GM18499 (cell line): ENCODE measurements around the gene CLPSL1.

ENCODE experiments used
- ATAC-seq: cut with Tn5 transposase; IDR thresholded peaks from one replicate; pipeline ENCODE4 v1.9.1; 2021; ENCODE audit warnings: moderate number of reproducible peaks; ENCODE audit not compliant: insufficient read depth, unreplicated experiment

CLPSL1 gene

DNA sequence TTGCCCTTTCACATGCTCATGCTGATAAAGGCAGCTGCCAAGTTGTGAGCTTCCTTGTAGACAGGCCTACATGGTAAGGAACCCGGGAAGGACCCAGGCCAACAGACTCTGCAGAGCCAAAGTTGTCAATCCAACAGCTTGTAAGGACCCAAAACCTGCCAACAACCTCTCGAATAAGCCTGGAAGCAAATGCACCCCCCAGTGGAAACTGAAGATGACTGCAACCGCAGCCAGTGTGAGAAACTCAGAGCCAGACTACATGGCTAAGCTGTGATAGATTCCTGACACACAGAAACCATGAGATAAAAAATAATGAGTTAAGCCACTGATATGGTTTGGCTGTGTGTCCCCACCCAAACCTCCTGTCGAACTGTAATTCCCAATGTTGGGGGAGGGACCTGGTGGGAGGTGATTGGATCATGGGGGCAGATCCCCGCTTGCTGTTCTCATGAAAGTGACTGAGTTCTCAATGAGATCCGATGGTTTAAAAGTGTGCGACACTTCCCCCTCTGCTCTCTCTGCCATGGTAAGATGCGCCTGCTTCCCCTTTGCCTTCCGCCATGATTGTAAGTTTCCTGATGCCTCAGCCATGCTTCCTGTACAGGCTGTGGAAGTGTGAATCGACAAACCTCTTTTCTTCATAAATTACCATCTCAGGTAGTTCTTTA, 23.2 kb upstream of the CLPSL1 start:
- no peak for ATAC-seq

- no peak for ATAC-seq
Observed at GRCh38 chr6:35759426-35759825, 21.4 kb upstream of the CLPSL1 start.

DNA sequence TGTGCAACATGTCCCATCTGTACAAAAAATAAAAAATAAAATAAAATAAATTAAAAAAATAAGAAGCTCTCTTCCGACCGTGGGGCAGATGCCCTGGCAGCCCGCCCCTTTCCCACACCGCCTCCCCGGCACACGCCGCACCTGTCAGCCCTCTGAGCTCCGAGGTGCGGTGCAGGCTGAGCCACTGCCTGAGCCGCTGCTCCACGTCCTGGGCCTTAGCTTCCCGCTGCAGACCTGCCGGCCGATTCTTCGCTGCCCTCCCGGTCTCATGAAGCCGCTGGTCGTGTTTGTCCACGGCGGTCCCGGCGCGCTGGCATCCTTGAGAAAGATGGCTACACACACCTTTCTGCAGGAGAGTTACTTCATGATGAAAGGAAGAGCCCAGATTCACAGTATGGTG, 15.1 kb upstream of the CLPSL1 start:
- ATAC-seq, result no peak

- no peak for ATAC-seq
Observed at GRCh38 chr6:35769211-35769610, 11.6 kb upstream of the CLPSL1 start.

- ATAC-seq, result no peak
Observed at GRCh38 chr6:35771343-35771627, 9.5 kb upstream of the CLPSL1 start.

DNA sequence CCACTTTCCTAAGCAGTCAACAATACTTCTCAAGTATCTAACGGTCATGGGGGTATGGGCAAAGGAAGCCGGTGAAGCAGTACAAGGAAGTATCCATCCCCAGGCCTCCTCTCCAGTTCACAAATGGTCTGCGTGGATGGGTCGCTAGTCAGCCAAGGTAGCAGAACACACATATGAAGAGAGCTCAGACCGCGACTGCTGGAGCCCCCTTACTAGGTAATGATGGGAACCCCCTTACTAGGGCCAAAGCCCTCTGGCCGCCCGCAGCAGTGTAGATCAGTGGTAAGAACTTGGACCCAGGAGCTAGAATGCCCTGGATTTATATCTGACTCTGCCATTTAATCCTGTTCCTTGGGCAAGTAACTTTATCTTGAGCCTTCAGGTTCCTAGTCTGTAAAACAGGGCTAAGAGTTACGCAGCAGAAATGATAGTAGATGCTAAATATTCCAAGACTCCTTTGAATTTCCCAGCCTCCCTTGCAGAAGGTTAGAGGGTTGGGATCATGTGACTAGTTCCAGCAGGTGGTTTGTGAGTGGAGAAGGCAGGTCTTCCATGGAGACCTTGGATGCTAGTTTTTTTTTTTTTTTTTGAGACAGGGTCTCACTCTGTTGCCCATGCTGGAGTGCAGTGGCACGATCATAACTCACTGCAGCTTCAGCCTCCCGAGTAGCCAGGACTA, 6.6 kb upstream of the CLPSL1 start:
- no peak for ATAC-seq

DNA sequence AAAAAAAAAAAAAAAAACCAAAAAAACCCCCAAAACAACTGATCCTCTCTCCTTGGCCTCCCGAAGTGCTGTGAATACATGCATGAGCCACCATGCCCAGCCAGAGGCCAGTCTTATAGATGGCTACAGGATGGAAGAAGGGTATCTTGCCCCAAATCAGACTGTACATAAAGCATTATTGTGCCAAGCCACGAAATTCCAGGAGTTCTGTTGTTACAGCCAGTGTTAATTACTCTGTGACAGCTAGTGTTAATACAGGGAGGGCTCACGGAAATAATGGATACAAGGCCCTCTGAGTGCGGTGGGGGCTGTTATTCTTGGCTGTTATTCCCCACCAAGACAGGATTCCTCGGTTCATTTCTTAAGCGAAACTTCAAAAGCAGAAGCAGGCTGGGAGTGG, 5.8 kb upstream of the CLPSL1 start:
- ATAC-seq, result no peak

DNA sequence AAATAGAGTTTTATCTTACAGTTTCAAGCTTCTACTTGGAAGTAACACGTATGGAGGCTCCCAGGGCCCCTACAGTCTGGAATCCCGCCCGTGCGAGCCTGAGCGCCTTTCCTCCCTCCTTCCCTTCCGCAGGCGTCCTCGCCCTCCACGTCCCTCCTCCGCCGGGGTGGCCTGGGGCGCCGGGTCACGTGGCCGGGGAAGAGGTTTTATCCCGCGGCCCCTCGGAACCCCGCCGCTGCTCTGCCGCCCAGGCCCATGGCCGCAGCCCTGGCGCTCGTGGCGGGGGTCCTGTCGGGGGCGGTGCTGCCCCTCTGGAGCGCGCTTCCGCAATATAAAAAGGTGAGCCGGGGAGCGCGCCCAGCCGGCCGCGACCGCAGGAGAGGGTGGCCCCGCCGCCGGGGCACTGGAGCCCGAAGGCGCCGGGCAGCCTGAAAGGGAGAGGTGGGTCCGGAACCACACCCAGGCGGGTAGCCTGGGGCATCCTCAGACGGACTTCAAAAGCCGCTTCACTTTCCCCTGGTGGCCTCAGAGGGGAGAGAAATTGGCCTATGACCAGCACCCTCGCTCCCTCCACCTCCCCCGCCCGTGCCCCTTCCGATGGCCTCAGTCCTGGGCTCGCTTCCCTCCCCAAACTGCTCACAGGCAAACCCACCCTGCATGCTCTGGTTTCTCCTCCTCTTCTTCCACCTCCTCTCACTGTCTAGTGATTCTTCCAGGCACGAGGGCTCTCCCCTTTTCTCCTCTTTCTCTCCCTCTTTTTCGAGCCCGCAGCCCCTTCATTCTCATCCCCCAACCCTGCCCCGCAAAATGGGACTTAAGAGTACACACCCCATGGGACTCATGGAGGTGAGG, 4.2 kb upstream of the CLPSL1 start, which contains the start of gene CLPSL2:
Gene CLPSL2, plus strand, starts transcription at position 235 of the 852 bp plus-strand sequence. Its CDS starts 21 bp downstream, at position 256.
- ATAC-seq, result no peak

GRCh38 chr6:35777356-35778102, 3.3 kb upstream of the CLPSL1 start:
- ATAC-seq, result no peak

- no peak for ATAC-seq
Observed at GRCh38 chr6:35778437-35778836, 2.4 kb upstream of the CLPSL1 start.

DNA sequence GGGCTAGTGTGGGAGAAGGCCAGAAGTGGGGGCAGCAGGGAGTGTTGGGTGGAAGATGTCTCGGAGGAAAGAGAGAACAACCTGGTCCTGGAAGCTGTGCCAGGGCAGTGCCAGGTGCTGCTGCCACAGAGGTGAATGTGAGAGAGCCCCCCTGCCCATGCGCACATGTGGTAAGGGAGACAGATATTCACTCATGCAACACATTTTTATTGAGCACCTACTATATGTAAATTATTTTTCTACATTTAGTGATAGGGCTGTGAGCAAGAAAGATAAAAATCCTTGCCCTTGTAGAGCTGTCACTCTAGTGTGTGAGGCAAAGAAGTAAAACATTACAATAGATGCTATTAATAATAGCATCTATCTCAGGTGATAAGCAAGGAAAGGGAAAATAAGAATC, 471 bp downstream of the CLPSL1 start:
- ATAC-seq, result no peak

DNA sequence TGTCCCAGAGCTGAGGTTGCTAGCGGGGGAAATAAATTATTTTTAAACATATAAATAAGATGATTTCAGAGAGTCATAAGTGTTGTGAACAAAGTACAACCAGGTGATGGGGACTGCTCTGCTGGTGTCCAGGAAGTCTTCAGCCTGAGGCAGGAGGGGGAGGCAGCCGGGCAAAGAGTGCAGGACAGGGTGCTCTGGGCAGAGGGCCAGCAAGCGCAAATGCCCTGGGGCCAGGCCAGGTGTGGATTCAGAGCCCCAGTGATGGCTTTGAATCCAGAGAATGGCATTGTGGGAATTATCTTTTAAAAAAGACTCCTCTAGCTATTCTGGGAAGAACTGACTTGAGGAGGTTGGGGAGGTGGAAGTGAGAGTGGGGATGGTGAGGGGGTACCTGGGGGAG, 1.6 kb downstream of the CLPSL1 start:
- ATAC-seq, result no peak

DNA sequence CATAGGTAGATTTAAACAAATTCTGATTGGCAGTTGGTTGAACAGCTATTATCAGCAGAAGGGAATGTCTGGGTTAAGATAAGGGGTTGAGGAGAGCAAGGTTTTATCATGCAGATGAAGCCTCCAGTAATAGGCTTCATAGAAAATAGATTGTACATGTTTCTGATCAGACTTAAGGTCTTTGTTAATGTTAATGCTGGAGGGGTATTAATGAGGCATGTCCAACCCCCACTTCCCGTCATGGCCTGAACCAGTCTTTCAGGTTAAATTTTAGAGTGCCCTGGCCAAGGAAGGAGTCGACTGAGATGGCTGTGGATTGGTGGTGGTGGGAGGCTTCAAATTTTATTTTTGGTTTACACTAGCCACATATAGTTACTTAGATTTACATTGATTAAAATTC, 3.4 kb downstream of the CLPSL1 start:
- ATAC-seq, result no peak

- ATAC-seq, result no peak
Observed at GRCh38 chr6:35786272-35786671, 5.5 kb downstream of the CLPSL1 start.

DNA sequence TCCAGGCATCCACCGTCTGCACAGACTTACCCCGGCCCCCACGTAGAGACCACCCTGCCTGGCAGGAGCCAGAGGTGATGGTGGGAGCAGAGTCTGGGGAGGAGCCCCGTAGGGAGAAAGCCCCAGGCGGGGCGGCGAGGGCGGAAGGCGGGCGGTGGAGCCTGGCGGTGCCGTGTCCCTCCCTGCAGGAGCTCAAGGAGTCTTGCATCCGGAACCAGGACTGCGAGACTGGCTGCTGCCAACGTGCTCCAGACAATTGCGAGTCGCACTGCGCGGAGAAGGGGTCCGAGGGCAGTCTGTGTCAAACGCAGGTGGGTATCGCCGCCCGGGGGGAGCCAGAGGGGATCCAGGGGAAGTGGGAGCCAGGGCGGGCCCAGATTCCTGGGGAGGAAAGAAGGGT, 6.0 kb downstream of the CLPSL1 start:
- no peak for ATAC-seq

- no peak for ATAC-seq
Observed at GRCh38 chr6:35787266-35788218, 6.7 kb downstream of the CLPSL1 start.

GRCh38 chr6:35788423-35788982, 7.7 kb downstream of the CLPSL1 start:
- no peak for ATAC-seq

GRCh38 chr6:35790683-35791082, 9.9 kb downstream of the CLPSL1 start:
- ATAC-seq, result no peak
